ENCODE measurements around the gene PKNOX2. TPM values are rescaled to one million over a fixed set of nuclear protein-coding genes. Genes with fewer than 3 reads are reported as not detected.

The PKNOX2 gene
- total RNA-seq, 1 donor from 2014 or later = 34.9 TPM

DNA sequence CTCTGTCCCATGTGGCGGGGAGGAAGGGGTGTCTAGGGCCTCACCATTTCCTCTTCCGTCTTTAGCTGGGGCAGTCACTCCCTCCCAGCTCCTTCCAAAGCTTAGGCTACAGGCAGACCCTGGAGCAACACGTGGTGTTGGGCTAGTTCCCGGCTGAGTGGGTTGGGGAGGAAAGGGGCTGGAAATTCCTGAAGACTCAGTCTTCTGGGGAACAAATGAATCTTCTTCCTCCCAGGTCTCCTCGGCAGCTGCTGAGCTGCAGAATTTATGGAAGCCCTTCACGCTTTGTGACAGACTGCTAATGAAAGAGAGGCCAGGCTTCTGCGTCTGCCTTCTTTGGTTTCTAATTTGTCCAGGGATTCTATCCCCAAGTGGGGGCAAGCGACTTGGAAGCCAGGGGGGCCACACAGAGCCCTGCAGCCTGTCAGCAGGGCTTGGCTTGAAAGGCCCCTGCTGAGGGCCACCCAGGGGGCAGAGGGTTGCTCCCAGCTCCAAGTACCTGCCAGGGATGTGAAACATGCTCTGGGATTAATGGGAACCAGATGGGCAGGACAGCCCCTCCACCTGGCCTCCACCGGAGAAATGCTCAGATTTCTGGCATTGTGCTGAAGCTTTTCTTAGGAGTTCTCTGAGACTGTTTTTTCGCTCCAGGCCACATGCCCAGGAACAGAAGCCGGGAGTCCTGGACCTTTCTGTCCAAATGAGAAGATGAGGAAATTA lies 123.1 kb downstream of the PKNOX2 start:
- TF ChIP-seq, protein P1, sequence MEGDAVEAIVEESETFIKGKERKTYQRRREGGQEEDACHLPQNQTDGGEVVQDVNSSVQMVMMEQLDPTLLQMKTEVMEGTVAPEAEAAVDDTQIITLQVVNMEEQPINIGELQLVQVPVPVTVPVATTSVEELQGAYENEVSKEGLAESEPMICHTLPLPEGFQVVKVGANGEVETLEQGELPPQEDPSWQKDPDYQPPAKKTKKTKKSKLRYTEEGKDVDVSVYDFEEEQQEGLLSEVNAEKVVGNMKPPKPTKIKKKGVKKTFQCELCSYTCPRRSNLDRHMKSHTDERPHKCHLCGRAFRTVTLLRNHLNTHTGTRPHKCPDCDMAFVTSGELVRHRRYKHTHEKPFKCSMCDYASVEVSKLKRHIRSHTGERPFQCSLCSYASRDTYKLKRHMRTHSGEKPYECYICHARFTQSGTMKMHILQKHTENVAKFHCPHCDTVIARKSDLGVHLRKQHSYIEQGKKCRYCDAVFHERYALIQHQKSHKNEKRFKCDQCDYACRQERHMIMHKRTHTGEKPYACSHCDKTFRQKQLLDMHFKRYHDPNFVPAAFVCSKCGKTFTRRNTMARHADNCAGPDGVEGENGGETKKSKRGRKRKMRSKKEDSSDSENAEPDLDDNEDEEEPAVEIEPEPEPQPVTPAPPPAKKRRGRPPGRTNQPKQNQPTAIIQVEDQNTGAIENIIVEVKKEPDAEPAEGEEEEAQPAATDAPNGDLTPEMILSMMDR (IDR thresholded peaks at IDR 0.05) = no peak
- Mint-ChIP-seq H3K27me3 (ENCODE audit: low read depth) (no peaks in the 10 kb centered on the region), H3K9me3 (ENCODE audit: low read depth) (no peaks in the 10 kb centered on the region), H3K4me1 (ENCODE audit: low read depth) (peaks cover 49% of the 10 kb centered on the region), H3K4me3 (ENCODE audit: unreplicated experiment) (no peak overlapping the region), H3K36me3 (ENCODE audit: low read depth) (peaks cover 4% of the 10 kb centered on the region), H3K27ac (ENCODE audit: unreplicated experiment) (peak overlapping the region; percentile 49)
- DNase-seq (ENCODE audit: low spot score) = no peak

DNA sequence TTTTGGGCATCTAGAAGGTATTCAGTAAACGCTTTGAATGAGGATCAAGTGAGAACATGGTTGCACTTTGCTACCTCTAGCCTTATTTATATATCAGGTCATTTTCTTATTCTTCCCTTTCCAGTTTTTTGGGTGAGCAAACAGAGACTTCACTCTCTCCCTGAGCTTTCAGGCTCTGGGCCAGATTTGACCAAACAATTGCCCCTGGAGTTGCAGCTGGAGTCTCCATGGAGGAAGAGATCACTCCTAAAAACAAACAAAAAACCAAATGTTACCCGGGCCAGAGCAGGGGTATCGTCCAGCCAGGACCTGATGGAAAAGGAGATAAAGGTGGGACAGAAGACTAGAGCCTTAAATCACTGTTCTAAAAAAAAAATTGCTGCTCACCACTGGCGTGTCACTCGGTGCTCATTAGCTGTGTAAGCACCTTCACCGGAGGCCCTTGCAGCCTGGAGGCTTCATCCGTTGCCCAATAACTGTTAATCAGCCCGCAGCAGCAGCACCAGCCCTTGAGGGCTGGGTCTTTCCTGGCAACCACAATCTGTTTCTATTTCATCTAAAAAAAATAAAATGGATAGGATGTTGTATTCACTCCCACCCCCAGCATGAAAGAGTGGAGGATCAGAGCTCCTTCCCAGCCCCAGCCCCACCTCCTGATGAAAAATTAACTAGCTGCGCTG lies 125.0 kb downstream of the PKNOX2 start:
- DNase-seq (ENCODE audit: low spot score) = no peak
- H3K4me1 Mint-ChIP-seq (ENCODE audit: low read depth) = peaks cover 60% of the 10 kb centered on the region
- H3K27me3 Mint-ChIP-seq (ENCODE audit: low read depth) = no peaks in the 10 kb centered on the region
- no peaks in the 10 kb centered on the region for H3K9me3 Mint-ChIP-seq (ENCODE audit: low read depth)
- H3K27ac Mint-ChIP-seq (ENCODE audit: unreplicated experiment) = no peak overlapping the region
- TF ChIP-seq, protein P1 (IDR thresholded peaks at IDR 0.05) = no peak
- no peak overlapping the region for H3K4me3 Mint-ChIP-seq (ENCODE audit: unreplicated experiment)
- H3K36me3 Mint-ChIP-seq (ENCODE audit: low read depth) = peaks cover 3% of the 10 kb centered on the region

DNA sequence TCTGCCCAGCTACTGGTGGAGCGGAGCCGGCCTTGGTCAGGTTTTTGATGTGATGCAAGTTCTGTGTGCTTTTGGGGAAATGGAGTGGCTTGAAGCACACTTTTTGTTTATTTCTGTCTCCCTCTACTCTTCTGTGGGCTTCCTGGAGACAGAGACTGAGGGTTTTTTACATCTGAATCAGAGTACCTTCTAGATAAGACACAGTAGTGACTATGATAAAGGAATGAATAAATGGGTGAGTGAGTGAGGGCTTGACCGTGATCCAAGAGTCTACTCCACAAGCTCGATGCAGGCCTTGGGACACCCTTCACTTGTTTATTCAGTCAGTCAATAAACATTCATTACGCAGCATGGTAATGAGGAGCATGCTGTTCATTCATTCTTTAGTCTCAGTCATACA lies 125.7 kb downstream of the PKNOX2 start:
- Mint-ChIP-seq H3K36me3 (ENCODE audit: low read depth) (peaks cover 3% of the 10 kb centered on the region), H3K4me3 (ENCODE audit: unreplicated experiment) (no peak overlapping the region), H3K4me1 (ENCODE audit: low read depth) (peaks cover 66% of the 10 kb centered on the region), H3K27me3 (ENCODE audit: low read depth) (no peaks in the 10 kb centered on the region), H3K9me3 (ENCODE audit: low read depth) (no peaks in the 10 kb centered on the region), H3K27ac (ENCODE audit: unreplicated experiment) (no peak overlapping the region)
- TF ChIP-seq, protein P1 (IDR thresholded peaks at IDR 0.05) = no peak
- DNase-seq (ENCODE audit: low spot score) = no peak

DNA sequence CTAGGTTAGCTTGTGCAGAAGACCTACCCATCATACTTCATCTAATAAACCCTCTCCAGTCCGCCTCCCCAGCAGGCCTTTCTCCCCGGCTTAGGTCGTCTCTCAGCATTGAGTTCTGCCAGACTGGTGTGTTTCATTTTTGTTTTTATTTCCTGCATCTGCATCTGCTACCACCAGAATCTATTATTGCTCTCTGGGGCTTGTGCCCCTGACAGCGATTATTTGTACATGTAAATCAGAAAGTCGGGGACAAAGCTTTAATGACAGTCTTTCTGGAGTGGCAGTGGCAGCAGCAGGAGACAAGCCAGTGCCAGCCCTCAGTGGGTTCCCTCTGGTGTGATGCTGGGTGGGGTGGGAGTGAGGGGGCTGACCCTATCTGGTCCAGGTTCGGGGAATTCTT lies 127.5 kb downstream of the PKNOX2 start:
- peaks cover 7% of the 10 kb centered on the region for H3K36me3 Mint-ChIP-seq (ENCODE audit: low read depth)
- TF ChIP-seq, protein P1 (IDR thresholded peaks at IDR 0.05) = no peak
- DNase-seq (ENCODE audit: low spot score) = no peak
- H3K27ac Mint-ChIP-seq (ENCODE audit: unreplicated experiment) = no peak overlapping the region
- no peak overlapping the region for H3K4me3 Mint-ChIP-seq (ENCODE audit: unreplicated experiment)
- no peaks in the 10 kb centered on the region for H3K9me3 Mint-ChIP-seq (ENCODE audit: low read depth)
- no peaks in the 10 kb centered on the region for H3K27me3 Mint-ChIP-seq (ENCODE audit: low read depth)
- peaks cover 64% of the 10 kb centered on the region for H3K4me1 Mint-ChIP-seq (ENCODE audit: low read depth)

DNA sequence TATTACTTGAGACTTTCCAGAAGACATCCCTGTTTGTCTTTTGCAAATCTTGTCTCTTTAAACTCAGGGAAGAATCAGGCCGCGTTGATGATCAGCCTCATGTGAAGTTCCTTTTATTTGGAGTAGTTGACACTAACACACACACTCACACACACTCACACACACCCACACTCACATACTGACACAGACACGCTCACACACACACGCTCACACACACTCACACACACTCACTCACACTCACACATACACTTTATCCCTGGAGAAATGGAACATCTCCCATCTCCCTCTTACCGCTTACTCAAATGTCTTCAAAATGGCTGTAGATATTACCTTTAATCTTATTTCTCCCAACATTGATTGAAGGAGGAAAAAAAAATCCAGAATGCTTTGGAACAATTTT lies 129.0 kb downstream of the PKNOX2 start:
- no peaks in the 10 kb centered on the region for H3K9me3 Mint-ChIP-seq (ENCODE audit: low read depth)
- TF ChIP-seq, protein P1 (IDR thresholded peaks at IDR 0.05) = no peak
- H3K27ac Mint-ChIP-seq (ENCODE audit: unreplicated experiment) = peak overlapping the region; percentile 27
- no peak overlapping the region for H3K4me3 Mint-ChIP-seq (ENCODE audit: unreplicated experiment)
- peaks cover 10% of the 10 kb centered on the region for H3K36me3 Mint-ChIP-seq (ENCODE audit: low read depth)
- no peak for DNase-seq (ENCODE audit: low spot score)
- no peaks in the 10 kb centered on the region for H3K27me3 Mint-ChIP-seq (ENCODE audit: low read depth)
- H3K4me1 Mint-ChIP-seq (ENCODE audit: low read depth) = peaks cover 49% of the 10 kb centered on the region
